DND-41 (cell line): ENCODE results near the gene DNAJA1.

Source experiments
- ATAC-seq: fragments of 200-7000 bp; cut with Tn5 transposase; 3 replicates; pipeline ENCODE4 v1.9.1; 2021; ENCODE audit warnings: low read depth; ENCODE audit not compliant: insufficient read depth
- DNase-seq: peaks from one replicate; pipeline ENCODE4 v3.0.0-alpha.2; 2020
- H2AFZ ChIP-seq: 2 replicates; pipeline ENCODE4 v1.6.0; 2012; ENCODE audit warnings: low read depth, low read length
- H3K27ac ChIP-seq: 2 replicates; pipeline ENCODE4 v1.5.1; 2012; ENCODE audit warnings: low read length, inconsistent platforms
- H3K27me3 ChIP-seq: fragments of 200-600 bp; sonication (generic); 2 replicates; pipeline ENCODE4 v1.6.0; 2012; ENCODE audit warnings: low read length, mild to moderate bottlenecking, inconsistent platforms; ENCODE audit not compliant: insufficient read depth, poor library complexity
- H3K36me3 ChIP-seq: 2 replicates; pipeline ENCODE4 v1.5.1; 2012; ENCODE audit warnings: low read length, inconsistent platforms; ENCODE audit not compliant: insufficient read depth
- H3K4me1 ChIP-seq: 2 replicates; pipeline ENCODE4 v1.5.1; 2012; ENCODE audit warnings: mild to moderate bottlenecking, low read length; ENCODE audit not compliant: insufficient read depth
- H3K4me2 ChIP-seq: 2 replicates; pipeline ENCODE4 v1.6.0; 2012; ENCODE audit warnings: mild to moderate bottlenecking, moderate library complexity, low read length, inconsistent platforms; ENCODE audit not compliant: insufficient read depth
- H3K4me3 ChIP-seq, 2 experiments: fragments of 200-600 bp in 1 of 2; shearing (Covaris generic) in 1 of 2; 2 replicates each; pipeline ENCODE4 v1.5.1; 2012 to 2016; ENCODE audit warnings: inconsistent platforms in 2 of 2, low read length in 2 of 2, mild to moderate bottlenecking in 2 of 2, low read depth in 1 of 2, moderate library complexity in 1 of 2
- H3K79me2 ChIP-seq: 2 replicates; pipeline ENCODE4 v1.6.0; 2012; ENCODE audit warnings: low read length, inconsistent platforms; ENCODE audit not compliant: insufficient read depth
- H3K9ac ChIP-seq: 2 replicates; pipeline ENCODE4 v1.6.0; 2012; ENCODE audit warnings: low read depth, mild to moderate bottlenecking, inconsistent platforms, low read length, moderate library complexity
- H3K9me3 ChIP-seq: 2 replicates; pipeline ENCODE4 v1.5.1; 2012; ENCODE audit warnings: low read length, moderate library complexity, mild to moderate bottlenecking, inconsistent platforms; ENCODE audit not compliant: insufficient read depth, severe bottlenecking
- H4K20me1 ChIP-seq: 2 replicates; pipeline ENCODE4 v1.6.0; 2012; ENCODE audit warnings: low read length; ENCODE audit not compliant: insufficient read depth
- CTCF ChIP-seq: IDR thresholded peaks from 2 replicates; pipeline ENCODE4 v1.5.1; 2012; ENCODE audit warnings: borderline replicate concordance, low read length, moderate library complexity, mild to moderate bottlenecking; ENCODE audit not compliant: poor library complexity, severe bottlenecking; ENCODE audit errors: extremely low read depth
- EZH2 ChIP-seq: IDR thresholded peaks from 3 replicates; pipeline ENCODE4 v1.6.1; 2012; ENCODE audit warnings: borderline replicate concordance, low read depth, mild to moderate bottlenecking, moderate library complexity, low read length, inconsistent platforms; ENCODE audit not compliant: severe bottlenecking

Gene DNAJA1

DNA sequence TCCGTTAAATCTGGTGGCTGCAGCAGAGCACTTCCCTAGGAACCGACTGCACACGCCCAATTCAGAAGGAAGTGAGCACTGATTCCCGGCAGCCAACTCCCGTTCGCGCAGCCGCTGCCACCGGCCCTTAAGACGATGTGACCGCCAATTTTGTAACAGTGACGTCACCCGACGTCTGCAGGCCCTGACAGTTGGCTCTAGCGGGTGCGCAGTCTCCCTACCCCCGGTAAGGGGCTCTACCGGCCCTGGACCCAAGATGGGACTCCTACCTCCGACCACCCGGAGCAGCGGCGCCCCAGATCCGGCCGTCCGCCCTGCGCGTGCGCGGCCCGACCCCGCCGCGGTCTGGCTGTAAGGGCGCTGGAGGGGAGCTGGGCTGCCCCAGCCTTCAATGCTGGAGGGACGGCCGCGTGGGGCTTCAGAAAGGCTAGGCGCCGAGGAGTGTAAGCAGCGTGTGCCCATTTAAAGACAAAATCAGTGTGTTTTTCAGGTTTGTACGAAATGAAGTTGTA is 19.1 kb downstream of the DNAJA1 start:
- Histone ChIP-seq H2AFZ (peak overlapping the region; percentile 55), H3K36me3 (peaks cover 43% of the 10 kb centered on the region; the same call in 1 of the 2 replicates), H3K9ac (peak overlapping the region; percentile 43), H3K79me2 (no peaks in the 10 kb centered on the region), H4K20me1 (0 out of 2 replicates have a peak, but pooled peaks cover 4% of the 10 kb centered on the region), H3K4me3 (peak overlapping the region in 1 of 2 experiments; percentile 52; a peak in 2 of 4 replicates), H3K27me3 (no peaks in the 10 kb centered on the region), H3K27ac (no peak overlapping the region), H3K4me1 (peaks cover 4% of the 10 kb centered on the region; the same call in 1 of the 2 replicates), H3K4me2 (peak overlapping the region; percentile 57), H3K9me3 (no peaks in the 10 kb centered on the region)
- ATAC-seq (peak; percentile 70), DNase-seq (peak; percentile 45)
- no peak for TF ChIP-seq CTCF
- TF ChIP-seq EZH2 = no peak

- ATAC-seq (no peak), DNase-seq (no peak)
- peaks cover 4% of the 10 kb centered on the region; the same call in 1 of the 2 replicates for H3K4me1 ChIP-seq
- H3K4me3 ChIP-seq = peak overlapping the region in 1 of 2 experiments; percentile 52; a peak in 2 of 4 replicates
- peak overlapping the region; percentile 57 for H3K4me2 ChIP-seq
- peak overlapping the region; percentile 43; the same call in 1 of the 2 replicates for H3K9ac ChIP-seq
- no peaks in the 10 kb centered on the region for H3K27me3 ChIP-seq
- no peaks in the 10 kb centered on the region for H3K9me3 ChIP-seq
- H2AFZ ChIP-seq = peak overlapping the region; percentile 55
- no peaks in the 10 kb centered on the region for H3K79me2 ChIP-seq
- 0 out of 2 replicates have a peak, but pooled peaks cover 4% of the 10 kb centered on the region for H4K20me1 ChIP-seq
- H3K27ac ChIP-seq = no peak overlapping the region
- TF ChIP-seq CTCF = no peak
- no peak for TF ChIP-seq EZH2
- H3K36me3 ChIP-seq = peaks cover 42% of the 10 kb centered on the region; the same call in 1 of the 2 replicates
Measured at GRCh38 chr9:33044677-33045282, 19.7 kb downstream of the DNAJA1 start.

DNA sequence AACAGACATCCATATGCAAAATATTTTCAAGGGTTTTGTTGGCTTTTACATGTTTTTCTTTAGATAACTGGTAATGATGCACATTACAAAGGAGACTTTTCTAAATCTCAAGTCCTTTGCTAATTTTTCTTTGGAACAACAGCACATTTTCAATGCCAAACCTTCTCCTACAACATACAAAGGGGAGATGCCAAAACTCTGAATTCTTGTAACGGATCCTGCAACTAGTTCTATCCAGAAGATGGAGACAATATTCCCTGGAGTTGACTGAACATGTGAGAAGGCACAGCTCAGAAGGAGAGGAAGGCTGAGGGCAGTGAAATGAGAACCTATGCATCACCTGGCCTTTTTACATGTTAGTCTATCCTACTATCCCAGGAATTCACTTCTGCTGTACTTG is 21.0 kb downstream of the DNAJA1 start:
- Histone ChIP-seq H3K4me1 (peaks cover 4% of the 10 kb centered on the region; the same call in 1 of the 2 replicates), H3K9ac (no peak overlapping the region), H3K27ac (no peak overlapping the region), H3K79me2 (no peaks in the 10 kb centered on the region), H4K20me1 (no peaks in the 10 kb centered on the region), H2AFZ (no peak overlapping the region), H3K9me3 (no peaks in the 10 kb centered on the region), H3K4me2 (no peak overlapping the region), H3K36me3 (peaks cover 34% of the 10 kb centered on the region; the same call in 1 of the 2 replicates), H3K4me3 (no peak overlapping the region), H3K27me3 (no peaks in the 10 kb centered on the region)
- DNase-seq (no peak), ATAC-seq (no peak)
- TF ChIP-seq EZH2 (no peak), CTCF (no peak)
